Uterus (tissue), 2 donors: Measurements from ENCODE around the gene OR6Q1.

Source experiments
- POLR2A ChIP-seq, 2 donors: fragments of 450-650 bp; IDR thresholded peaks; one replicate each; pipeline ENCODE4 v1.6.1; 2016; ENCODE audit warnings: antibody characterized with exemption in 2 of 2, mild to moderate bottlenecking in 1 of 2, moderate library complexity in 1 of 2
- TF ChIP-seq, protein P1 (sequence below), 4 experiments: fragments of 200-600 bp in 2 of 4; fragments of 450-650 bp in 2 of 4; sonication (generic) in 2 of 4; IDR thresholded peaks; one replicate each; pipeline ENCODE4 v1.5.1; 2016 to 2019; ENCODE audit warnings: antibody characterized with exemption in 4 of 4, mild to moderate bottlenecking in 2 of 4, moderate library complexity in 1 of 4

DNA sequence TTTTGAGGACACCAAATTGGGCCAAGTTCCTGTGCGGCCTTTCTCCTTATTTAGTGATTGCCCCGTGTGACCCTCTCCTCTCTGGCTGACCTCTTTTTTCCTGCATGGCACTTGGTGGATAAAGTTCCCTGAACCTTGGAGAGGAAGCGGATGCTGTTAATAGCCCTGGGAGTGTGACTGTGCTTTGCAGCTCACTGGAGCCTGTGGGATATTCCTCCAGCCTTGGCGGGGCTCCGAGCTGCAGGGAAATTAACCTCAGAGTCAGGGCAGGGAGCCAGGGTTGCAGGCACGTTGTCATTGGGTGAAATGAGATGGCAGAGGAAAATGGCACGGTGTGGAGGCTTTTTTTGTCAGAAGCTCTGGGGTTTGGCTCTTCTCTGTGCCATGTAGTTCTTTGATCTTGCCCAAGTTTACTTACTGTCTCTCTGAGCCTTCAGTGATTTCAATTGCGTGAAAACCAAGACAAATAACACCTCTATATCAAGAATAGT is 6.1 kb upstream of the OR6Q1 start:
- TF ChIP-seq POLR2A (IDR thresholded peaks at IDR 0.05): no peak
- TF ChIP-seq, protein P1, sequence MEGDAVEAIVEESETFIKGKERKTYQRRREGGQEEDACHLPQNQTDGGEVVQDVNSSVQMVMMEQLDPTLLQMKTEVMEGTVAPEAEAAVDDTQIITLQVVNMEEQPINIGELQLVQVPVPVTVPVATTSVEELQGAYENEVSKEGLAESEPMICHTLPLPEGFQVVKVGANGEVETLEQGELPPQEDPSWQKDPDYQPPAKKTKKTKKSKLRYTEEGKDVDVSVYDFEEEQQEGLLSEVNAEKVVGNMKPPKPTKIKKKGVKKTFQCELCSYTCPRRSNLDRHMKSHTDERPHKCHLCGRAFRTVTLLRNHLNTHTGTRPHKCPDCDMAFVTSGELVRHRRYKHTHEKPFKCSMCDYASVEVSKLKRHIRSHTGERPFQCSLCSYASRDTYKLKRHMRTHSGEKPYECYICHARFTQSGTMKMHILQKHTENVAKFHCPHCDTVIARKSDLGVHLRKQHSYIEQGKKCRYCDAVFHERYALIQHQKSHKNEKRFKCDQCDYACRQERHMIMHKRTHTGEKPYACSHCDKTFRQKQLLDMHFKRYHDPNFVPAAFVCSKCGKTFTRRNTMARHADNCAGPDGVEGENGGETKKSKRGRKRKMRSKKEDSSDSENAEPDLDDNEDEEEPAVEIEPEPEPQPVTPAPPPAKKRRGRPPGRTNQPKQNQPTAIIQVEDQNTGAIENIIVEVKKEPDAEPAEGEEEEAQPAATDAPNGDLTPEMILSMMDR (IDR thresholded peaks at IDR 0.05): no peak
